IPS-11a (cell line): ENCODE results near the gene PLA2G2D.

ENCODE experiments used
- H3K4me3 ChIP-seq: one replicate; pipeline ENCODE4 v1.5.1; 2013; ENCODE audit warnings: low read depth, low read length, control low read depth

Gene PLA2G2D

GRCh38 chr1:20119347-20119746 lies at the start of gene PLA2G2D:
TSS of gene PLA2G2D (minus strand) at chr1:20119536. CDS start at chr1:20119498, 38 bp downstream.
- no peak within 1 kb of the TSS for H3K4me3 ChIP-seq

DNA sequence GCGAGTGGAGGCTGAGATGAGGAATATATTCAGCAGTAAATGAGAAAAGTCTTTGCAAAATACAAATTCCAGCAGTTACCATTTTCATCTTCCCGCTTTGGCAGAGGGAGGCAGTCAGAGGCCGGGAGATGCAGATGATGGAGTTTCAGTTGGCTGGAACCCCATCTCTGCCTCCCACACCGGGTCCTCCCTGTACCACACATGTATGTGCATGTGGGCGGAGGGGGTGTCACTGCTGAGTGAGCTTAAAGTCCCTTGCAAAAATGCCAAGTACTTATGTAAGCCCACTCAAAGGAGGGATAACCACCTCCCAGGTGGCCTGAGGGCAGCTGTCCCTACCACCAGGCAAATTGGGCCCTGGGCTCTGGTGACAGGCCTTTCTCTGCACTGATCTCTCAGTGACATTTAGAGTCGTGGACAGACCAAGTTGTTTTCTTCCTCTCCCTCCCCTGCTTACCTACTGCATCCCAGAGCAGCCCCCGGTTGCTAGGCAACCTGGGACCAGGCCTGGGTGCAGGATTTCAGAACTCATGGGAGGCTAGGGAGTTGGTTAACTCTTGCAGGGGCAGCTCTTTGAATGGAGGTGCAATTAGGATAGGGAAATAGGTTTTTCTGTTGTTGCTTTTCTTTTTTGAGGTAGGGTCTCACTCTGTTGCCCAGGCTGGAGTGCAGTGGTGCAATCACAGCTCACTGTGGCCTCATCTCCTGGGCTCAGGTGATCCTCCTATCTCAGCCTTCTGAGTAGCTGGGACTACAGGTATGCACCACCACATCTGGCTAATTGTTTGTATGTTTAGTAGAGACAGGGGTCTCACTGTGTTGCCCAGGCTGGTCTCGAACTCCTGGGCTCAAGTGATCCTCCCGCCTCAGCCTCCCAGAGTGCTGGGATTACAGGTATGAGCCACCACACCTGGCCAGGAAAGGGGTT lies 49.5 kb upstream of the PLA2G2D start:
- H3K4me3 ChIP-seq = no peak overlapping the region

- H3K4me3 ChIP-seq = no peak overlapping the region
Observed at GRCh38 chr1:20167126-20167525, 47.8 kb upstream of the PLA2G2D start.

GRCh38 chr1:20166051-20166450 lies 46.7 kb upstream of the PLA2G2D start:
- no peak overlapping the region for H3K4me3 ChIP-seq

DNA sequence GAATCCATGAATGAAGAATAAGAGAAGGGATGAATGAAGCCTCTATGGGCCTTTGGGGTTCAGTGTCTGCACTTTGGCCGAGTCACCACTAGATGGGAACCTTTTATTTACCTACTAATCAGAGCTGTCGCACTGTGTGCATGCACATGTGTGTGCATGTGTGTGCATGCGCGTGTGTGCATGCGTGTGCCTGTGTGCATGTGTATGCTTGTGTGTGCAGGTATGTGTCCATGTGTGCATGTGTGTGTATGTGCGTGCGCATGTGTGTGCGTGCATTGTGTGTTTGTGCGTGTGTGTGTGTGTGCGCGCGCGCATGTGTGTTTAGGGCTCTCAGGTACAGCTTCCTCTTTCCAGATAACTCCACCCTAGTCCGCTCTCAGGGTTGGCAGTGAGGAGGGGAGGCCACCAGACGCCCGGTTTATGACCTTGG lies 46.2 kb upstream of the PLA2G2D start:
- no peak overlapping the region for H3K4me3 ChIP-seq

DNA sequence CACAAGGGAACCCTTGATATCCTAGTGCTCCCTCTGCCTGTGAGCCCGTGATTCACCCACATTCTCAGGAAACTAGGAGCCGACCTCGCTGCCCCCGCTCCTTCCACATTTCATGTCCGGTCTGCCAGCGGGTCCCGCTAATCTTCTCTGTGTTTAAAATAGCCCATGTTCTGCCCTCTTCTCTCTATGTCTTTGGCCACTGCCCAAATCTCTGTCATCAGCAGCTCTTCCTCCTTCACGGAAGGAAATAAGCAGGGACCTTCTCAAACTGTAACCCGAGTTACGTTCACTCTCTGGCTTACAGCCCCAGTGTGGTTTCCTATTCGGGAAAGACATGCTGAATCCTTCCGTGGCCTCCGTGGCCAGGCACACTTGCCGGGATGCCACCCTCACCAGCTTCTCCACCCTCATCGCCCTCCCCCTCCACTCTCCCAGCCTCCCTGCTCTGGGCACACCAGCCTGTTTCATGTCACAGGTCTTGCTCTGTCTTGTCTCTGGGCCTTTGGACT lies 45.4 kb upstream of the PLA2G2D start:
- H3K4me3 ChIP-seq = no peak overlapping the region

DNA sequence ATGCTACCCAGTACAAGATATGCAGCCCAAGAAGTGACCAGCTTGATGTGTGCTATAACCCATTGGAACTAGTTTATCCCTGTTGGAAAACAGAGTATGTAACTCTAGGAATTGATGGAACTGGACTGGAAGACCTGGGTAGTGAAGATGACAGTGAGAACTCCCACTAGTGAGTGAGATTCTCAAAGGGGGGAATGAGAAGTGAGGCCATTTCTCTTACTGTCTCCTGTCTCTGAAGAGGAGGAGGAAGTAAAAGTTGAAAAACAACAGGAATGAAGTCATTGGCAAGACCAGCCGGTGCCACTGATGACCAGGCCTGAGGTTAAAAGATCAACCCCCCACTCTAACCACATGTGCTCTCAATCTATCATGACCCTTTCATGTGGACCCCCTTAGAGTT lies 40.7 kb upstream of the PLA2G2D start:
- H3K4me3 ChIP-seq = no peak overlapping the region

- H3K4me3 ChIP-seq = no peak overlapping the region
Observed at GRCh38 chr1:20158358-20159070, 39.2 kb upstream of the PLA2G2D start.

DNA sequence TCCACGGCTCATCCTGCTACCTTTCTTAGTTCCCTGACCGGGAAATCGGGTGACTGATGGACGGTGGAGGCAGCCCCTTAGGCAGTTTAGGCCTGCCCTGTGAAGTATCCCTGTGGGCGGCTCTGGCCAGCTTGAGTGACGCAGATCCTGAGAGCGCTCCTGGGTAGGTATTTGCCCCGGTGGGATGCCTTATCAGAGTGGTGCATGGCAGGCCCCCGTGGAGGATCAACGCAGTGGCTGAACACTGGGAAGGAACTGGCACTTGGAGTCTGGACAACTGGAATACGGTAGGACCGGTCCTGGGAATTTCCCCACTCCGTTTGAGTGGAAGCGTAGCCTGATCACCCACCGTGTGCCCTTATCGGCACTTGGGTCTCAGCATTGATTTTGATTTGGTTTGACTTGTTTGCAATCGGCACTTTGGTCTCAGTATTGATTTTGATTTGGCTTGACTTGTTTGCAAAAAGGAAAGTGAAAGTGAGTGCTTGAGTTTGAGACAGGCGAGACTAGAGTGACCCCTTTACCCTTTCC lies 35.0 kb upstream of the PLA2G2D start:
- H3K4me3 ChIP-seq = no peak overlapping the region

GRCh38 chr1:20153000-20153418 lies 33.7 kb upstream of the PLA2G2D start:
- no peak overlapping the region for H3K4me3 ChIP-seq

- no peak overlapping the region for H3K4me3 ChIP-seq
Observed at GRCh38 chr1:20152599-20152930, 33.2 kb upstream of the PLA2G2D start.

- no peak overlapping the region for H3K4me3 ChIP-seq
Observed at GRCh38 chr1:20151906-20152598, 32.7 kb upstream of the PLA2G2D start.

GRCh38 chr1:20150969-20151368 lies 31.6 kb upstream of the PLA2G2D start:
- no peak overlapping the region for H3K4me3 ChIP-seq

DNA sequence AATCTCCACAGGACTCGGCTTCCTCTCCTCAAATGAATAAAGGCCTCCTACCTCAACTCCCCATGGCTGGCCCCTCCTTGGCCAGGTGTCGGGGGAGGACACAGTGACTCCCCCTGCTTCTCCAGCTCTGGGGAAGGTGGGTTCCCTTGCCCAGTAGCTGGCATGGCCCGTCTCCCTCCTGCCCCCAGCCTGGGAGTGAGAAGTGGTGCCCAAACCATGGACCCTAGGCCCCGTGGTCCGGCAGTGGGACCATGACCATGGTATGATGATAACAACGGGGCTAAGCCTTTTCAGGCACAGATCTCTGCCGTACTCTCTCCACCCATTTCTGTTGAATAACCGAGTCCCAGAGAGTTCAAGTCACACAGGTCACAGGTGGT lies 31.0 kb upstream of the PLA2G2D start:
- H3K4me3 ChIP-seq = no peak overlapping the region

DNA sequence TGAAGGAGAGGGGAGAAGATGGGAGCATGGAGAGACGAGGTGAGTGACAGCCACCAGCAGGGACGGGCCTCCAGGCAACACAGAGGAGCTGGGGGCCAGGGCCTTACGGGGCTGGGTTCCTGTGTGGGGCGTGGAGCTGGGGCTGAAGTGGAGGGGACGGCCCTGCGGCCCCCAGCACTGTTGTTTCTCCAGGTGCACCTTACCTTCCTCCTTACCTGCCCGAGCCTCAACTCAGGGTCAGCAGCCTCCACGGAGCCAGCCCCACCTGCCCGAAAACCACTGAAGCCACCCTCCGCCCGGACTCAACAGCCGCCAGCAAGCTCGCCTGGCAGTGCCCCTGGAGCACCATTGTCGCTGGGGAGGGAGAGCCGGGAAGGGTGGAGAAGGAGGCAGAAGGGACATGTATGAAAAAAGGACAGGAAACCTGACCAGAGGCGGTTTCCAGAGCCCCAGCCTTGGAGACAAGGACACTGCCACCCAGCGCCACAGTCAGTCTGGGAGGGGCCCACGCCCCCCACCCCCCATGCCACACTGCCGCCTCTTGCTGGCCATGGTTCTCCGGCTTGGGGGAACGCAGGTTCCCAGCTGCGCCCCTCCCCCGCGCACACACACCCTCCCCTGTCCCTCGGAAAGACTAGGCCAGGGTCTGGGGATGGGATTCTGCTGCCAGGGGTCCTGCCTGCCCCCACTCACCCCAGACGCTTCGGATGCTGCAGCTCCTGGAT lies 30.4 kb upstream of the PLA2G2D start:
- no peak overlapping the region for H3K4me3 ChIP-seq

DNA sequence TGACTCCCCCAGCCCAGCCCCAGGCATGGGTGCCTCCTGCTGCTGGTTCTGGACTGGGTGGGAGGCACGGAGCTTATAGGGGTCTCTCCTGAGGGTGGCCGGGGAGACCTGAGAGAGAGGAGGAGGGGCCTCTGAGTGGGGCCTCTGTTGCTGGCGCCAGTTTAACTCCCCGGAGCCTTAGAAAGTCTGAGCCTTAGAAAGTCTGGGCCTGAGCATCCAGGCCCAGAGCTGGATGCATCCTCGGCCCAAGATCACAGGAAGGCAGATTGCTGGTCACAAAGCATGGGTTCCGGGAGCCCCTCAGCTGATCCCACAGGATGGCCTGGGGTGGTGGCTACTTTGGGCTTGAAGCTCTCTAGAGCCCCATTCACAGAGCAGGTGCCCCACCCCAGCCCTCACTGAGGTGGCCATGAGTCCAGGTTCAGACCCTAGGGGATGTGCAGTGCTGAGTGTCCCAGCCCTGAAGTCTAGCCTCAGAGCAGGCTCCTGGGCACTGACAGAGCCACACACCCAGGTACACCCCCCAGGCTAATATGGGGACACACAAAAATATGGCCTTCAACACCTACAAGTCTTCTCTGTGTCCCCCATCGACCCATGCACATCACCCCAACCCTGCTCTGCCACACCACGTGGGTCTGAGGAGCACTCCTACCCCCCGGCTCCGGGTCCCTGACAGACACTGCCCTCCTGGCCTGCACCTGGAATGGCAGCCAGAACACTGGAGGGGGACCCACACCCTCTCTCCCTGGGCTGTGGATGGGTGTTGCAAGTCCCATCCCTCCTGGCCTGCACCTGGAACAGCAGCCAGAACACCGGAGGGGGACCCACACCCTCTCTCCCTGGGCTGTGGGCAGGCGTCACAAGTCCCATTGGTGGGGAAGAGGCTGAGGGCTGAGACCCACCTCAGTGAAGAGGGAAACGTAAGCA lies 29.5 kb upstream of the PLA2G2D start:
- no peak overlapping the region for H3K4me3 ChIP-seq

- H3K4me3 ChIP-seq = no peak overlapping the region
Observed at GRCh38 chr1:20147846-20148570, 28.7 kb upstream of the PLA2G2D start.

GRCh38 chr1:20143734-20144565 lies 24.6 kb upstream of the PLA2G2D start:
- no peak overlapping the region for H3K4me3 ChIP-seq
